Activated T-helper 1 cell treated with Interleukin-2 at 50 U/mL for 16 hours (primary cell): ENCODE data around the gene TMC2.

Experiments
- DNase-seq: peaks from one replicate; pipeline ENCODE4 v3.0.0-alpha.2; 2020; ENCODE audit warnings: low read depth

The TMC2 gene

GRCh38 chr20:2585811-2586210, 49.4 kb downstream of the TMC2 start:
- DNase-seq: no peak

- no peak for DNase-seq
These were observed 57.4 kb downstream of the TMC2 start for GRCh38 chr20:2593756-2594155.

GRCh38 chr20:2595076-2595475, 58.7 kb downstream of the TMC2 start:
- DNase-seq: no peak

GRCh38 chr20:2596673-2597279, 60.4 kb downstream of the TMC2 start:
- DNase-seq: no peak

- no peak for DNase-seq
These were observed 63.1 kb downstream of the TMC2 start for GRCh38 chr20:2599288-2600006.

- DNase-seq: no peak
These were observed 65.8 kb downstream of the TMC2 start for GRCh38 chr20:2602046-2602735.

- DNase-seq: no peak
These were observed 66.4 kb downstream of the TMC2 start for GRCh38 chr20:2602746-2603145.

GRCh38 chr20:2603816-2604505, 67.6 kb downstream of the TMC2 start:
- no peak for DNase-seq

GRCh38 chr20:2604506-2604835, 68.1 kb downstream of the TMC2 start:
- no peak for DNase-seq

- DNase-seq: no peak
These were observed 70.2 kb downstream of the TMC2 start for GRCh38 chr20:2606507-2607006.

- no peak for DNase-seq
These were observed 74.0 kb downstream of the TMC2 start for GRCh38 chr20:2610326-2610725.

- DNase-seq: no peak
These were observed 74.8 kb downstream of the TMC2 start for GRCh38 chr20:2610941-2611720.

- no peak for DNase-seq
These were observed 75.7 kb downstream of the TMC2 start for GRCh38 chr20:2612073-2612472.

GRCh38 chr20:2616634-2617033, 80.3 kb downstream of the TMC2 start:
- DNase-seq: no peak

- DNase-seq: no peak
These were observed 80.8 kb downstream of the TMC2 start for GRCh38 chr20:2617099-2617714.

GRCh38 chr20:2618815-2619214, 82.4 kb downstream of the TMC2 start:
- no peak for DNase-seq

- DNase-seq: no peak
These were observed 83.0 kb downstream of the TMC2 start for GRCh38 chr20:2619337-2619736.

- no peak for DNase-seq
These were observed 83.7 kb downstream of the TMC2 start for GRCh38 chr20:2619961-2620595.

GRCh38 chr20:2624190-2624589, 87.8 kb downstream of the TMC2 start:
- DNase-seq: no peak

- no peak for DNase-seq
These were observed 88.7 kb downstream of the TMC2 start for GRCh38 chr20:2625062-2625461.
